Mesothelial cell of epicardium (in vitro differentiated cells): ENCODE data around the gene CT47B1. TPM values are rescaled to one million over a fixed set of nuclear protein-coding genes. Genes with fewer than 3 reads are reported as not detected.
"Not testable (repeated sequence)": the region's sequence is repeated elsewhere in the genome, so short reads cannot be mapped to it uniquely, and the experiment has no call there.

ENCODE experiments used
- DNase-seq, 2 experiments: peaks; one replicate each; pipeline ENCODE4 v3.0.0; 2021; ENCODE audit warnings: low spot score in 2 of 2; ENCODE audit not compliant: unreplicated experiment in 2 of 2
- H3K27ac Mint-ChIP-seq: 2 replicates; pipeline ENCODE4 v1.8.0; 2021; ENCODE audit warnings: mixed read lengths
- H3K27me3 Mint-ChIP-seq: 2 replicates; pipeline ENCODE4 v1.8.0; 2021; ENCODE audit warnings: low read depth, mixed read lengths
- H3K36me3 Mint-ChIP-seq: 2 replicates; pipeline ENCODE4 v1.8.0; 2021; ENCODE audit warnings: mixed read lengths
- H3K4me1 Mint-ChIP-seq: 2 replicates; pipeline ENCODE4 v1.8.0; 2021; ENCODE audit warnings: mixed read lengths
- H3K4me3 Mint-ChIP-seq: 2 replicates; pipeline ENCODE4 v1.8.0; 2021; ENCODE audit warnings: mild to moderate bottlenecking, moderate library complexity, mixed read lengths
- H3K9me3 Mint-ChIP-seq: 2 replicates; pipeline ENCODE4 v1.8.0; 2021; ENCODE audit warnings: mixed read lengths
- CTCF ChIP-seq: fragments of 200-600 bp; sonication (generic); IDR thresholded peaks from one replicate; pipeline ENCODE4 v1.5.0; 2021; ENCODE audit warnings: antibody characterized with exemption; ENCODE audit not compliant: unreplicated experiment
- total RNA-seq: library from RNA; stranded (reverse); gene quantifications from 3 replicates; pipeline ENCODE4 v1.2.1, GENCODE V29; 2021

CT47B1 gene
- total RNA-seq, result not detected in 3 replicates

- H3K9me3 Mint-ChIP-seq, result peaks cover 14% of the 10 kb centered on the region
- DNase-seq, H3K27ac Mint-ChIP-seq, H3K27me3 Mint-ChIP-seq, H3K4me3 Mint-ChIP-seq, H3K4me1 Mint-ChIP-seq, H3K36me3 Mint-ChIP-seq: not testable (repeated sequence)
Observed at GRCh38 chrX:120875766-120876165, at the start of gene CT47B1. TSS of gene CT47B1 (minus strand) at chrX:120875866. CDS start at chrX:120875670, 196 bp downstream.

GRCh38 chrX:120874678-120875557 lies 748 bp downstream of the CT47B1 start:
- Mint-ChIP-seq H3K4me3 (no peak overlapping the region), H3K9me3 (peaks cover 22% of the 10 kb centered on the region), H3K4me1 (no peaks in the 10 kb centered on the region), H3K36me3 (no peaks in the 10 kb centered on the region), H3K27ac (no peak overlapping the region), H3K27me3 (peaks cover 2% of the 10 kb centered on the region)
- no peak for TF ChIP-seq CTCF
- DNase-seq, result no peak

- no peak for TF ChIP-seq CTCF
- no peak for DNase-seq
- Mint-ChIP-seq H3K4me3 (no peak overlapping the region), H3K27ac (no peak overlapping the region), H3K4me1 (no peaks in the 10 kb centered on the region), H3K36me3 (no peaks in the 10 kb centered on the region), H3K27me3 (peaks cover 5% of the 10 kb centered on the region), H3K9me3 (peaks cover 38% of the 10 kb centered on the region)
Observed at GRCh38 chrX:120857240-120857639, 18.4 kb downstream of the CT47B1 start.

- H3K4me3 Mint-ChIP-seq, result no peak overlapping the region
- H3K36me3 Mint-ChIP-seq, result no peaks in the 10 kb centered on the region
- DNase-seq, result no peak
- no peaks in the 10 kb centered on the region for H3K27me3 Mint-ChIP-seq
- TF ChIP-seq CTCF, result no peak
- H3K27ac Mint-ChIP-seq, result no peak overlapping the region
- no peaks in the 10 kb centered on the region for H3K4me1 Mint-ChIP-seq
- H3K9me3 Mint-ChIP-seq, result peaks cover 33% of the 10 kb centered on the region
Observed at GRCh38 chrX:120840827-120841226, 34.8 kb downstream of the CT47B1 start.

- Mint-ChIP-seq H3K4me3 (no peak overlapping the region), H3K27ac (no peak overlapping the region)
- no peak for TF ChIP-seq CTCF
Observed at GRCh38 chrX:120839491-120839890, 36.2 kb downstream of the CT47B1 start.

GRCh38 chrX:120827213-120827612 lies 48.5 kb downstream of the CT47B1 start:
- H3K36me3 Mint-ChIP-seq, DNase-seq, H3K27ac Mint-ChIP-seq, H3K4me3 Mint-ChIP-seq, H3K4me1 Mint-ChIP-seq: not testable (repeated sequence)
- H3K27me3 Mint-ChIP-seq, result peaks cover 12% of the 10 kb centered on the region
- H3K9me3 Mint-ChIP-seq, result peaks cover 43% of the 10 kb centered on the region

More at GRCh38 chrX:120839491-120839890, 36.2 kb downstream of the CT47B1 start:
- Mint-ChIP-seq H3K36me3 (no peaks in the 10 kb centered on the region), H3K27me3 (no peaks in the 10 kb centered on the region), H3K9me3 (peaks cover 30% of the 10 kb centered on the region), H3K4me1 (no peaks in the 10 kb centered on the region)
- no peak for DNase-seq
